Activated CD4-positive, alpha-beta memory T cell treated with anti-CD3 and anti-CD28 coated beads for 36 hours (primary cell): Measurements from ENCODE around the gene SLC35F5. TPM values are rescaled to one million over a fixed set of nuclear protein-coding genes. Genes with fewer than 3 reads are reported as not detected.

Experiments used
- CTCF ChIA-PET: fragments of 350-600 bp; sonication (Branson Sonifier 250); formaldehyde crosslinking; loops from one replicate; lab custom pipeline; 2021; ENCODE audit warnings: antibody characterized with exemption, inconsistent platforms; lab: Charles Lee
- POLR2A ChIA-PET: fragments of 350-600 bp; sonication (Branson Sonifier 250); formaldehyde crosslinking; loops from one replicate; lab custom pipeline; 2021; ENCODE audit warnings: antibody characterized with exemption; lab: Charles Lee
- DNase-seq: peaks from one replicate; pipeline ENCODE4 v3.0.0-alpha.2; 2020
- H3K27ac Mint-ChIP-seq: one replicate; pipeline ENCODE4 v1.8.0; 2021; ENCODE audit warnings: mixed read lengths
- H3K27me3 Mint-ChIP-seq: one replicate; pipeline ENCODE4 v1.8.0; 2021; ENCODE audit warnings: mixed read lengths
- H3K36me3 Mint-ChIP-seq: one replicate; pipeline ENCODE4 v1.8.0; 2021; ENCODE audit warnings: mixed read lengths
- H3K4me1 Mint-ChIP-seq: one replicate; pipeline ENCODE4 v1.8.0; 2021; ENCODE audit warnings: low read depth, mixed read lengths
- H3K4me3 Mint-ChIP-seq: one replicate; pipeline ENCODE4 v1.8.0; 2021; ENCODE audit warnings: mild to moderate bottlenecking, mixed read lengths
- H3K9me3 Mint-ChIP-seq: one replicate; pipeline ENCODE4 v1.8.0; 2021; ENCODE audit warnings: mixed read lengths
- intact Hi-C: fragments of 100-400 bp; cut with micrococcal nuclease; formaldehyde crosslinking; loops from one replicate; pipeline ENCODE4 v1.15.1; 2023
- total RNA-seq, 2 experiments: library from RNA; stranded (reverse); gene quantifications; one replicate each; pipeline ENCODE4 v1.2.3, GENCODE V29; 2021

The SLC35F5 gene
- total RNA-seq: 10 to 100 TPM; 21.7 to 24.3 TPM

GRCh38 chr2:113756355-113757137 is at the start of gene SLC35F5:
Gene SLC35F5 (minus strand): TSS chr2:113756642. CDS start chr2:113756409, 233 bp downstream.
- DNase-seq: peak; percentile 95
- peak within 1 kb of the TSS; percentile 98 for H3K27ac Mint-ChIP-seq
- intact Hi-C loops: loop anchor here (1.0 to 5.0 kb wide), 5 partner anchors 36 to 206 kb away; no protein-coding TSS in a partner anchor
- H3K36me3 Mint-ChIP-seq: peaks cover 8% of the 10 kb centered on the region
- no peaks in the 10 kb centered on the region for H3K9me3 Mint-ChIP-seq
- H3K4me1 Mint-ChIP-seq: peaks cover 20% of the 10 kb centered on the region
- H3K4me3 Mint-ChIP-seq: peak within 1 kb of the TSS; percentile 89
- POLR2A ChIA-PET: interaction anchor here (0.5 to 2.3 kb wide), 18 partner anchors 9 to 209 kb away, joined by 3 to 16 read pairs (median 5); partner anchors contain the start of gene ACTR3
- no peaks in the 10 kb centered on the region for H3K27me3 Mint-ChIP-seq
- CTCF ChIA-PET: interaction anchor here (0.6 to 2.7 kb wide), 18 partner anchors 13 to 230 kb away, joined by 3 to 14 read pairs (median 4); partner anchors contain the start of gene ACTR3

GRCh38 chr2:113799375-113799774 is 42.9 kb upstream of the SLC35F5 start:
- H3K36me3 Mint-ChIP-seq: no peaks in the 10 kb centered on the region
- no peak overlapping the region for H3K4me3 Mint-ChIP-seq
- ChIA-PET POLR2A (no interaction called here), CTCF (no interaction called here)
- peaks cover 13% of the 10 kb centered on the region for H3K4me1 Mint-ChIP-seq
- no peak for DNase-seq
- intact Hi-C loops: loop anchor here (10.0 kb wide), 1 partner anchor 195 kb away; no protein-coding TSS in a partner anchor
- H3K9me3 Mint-ChIP-seq: no peaks in the 10 kb centered on the region
- H3K27me3 Mint-ChIP-seq: peaks cover 10% of the 10 kb centered on the region
- no peak overlapping the region for H3K27ac Mint-ChIP-seq

GRCh38 chr2:113797237-113797636 is 40.8 kb upstream of the SLC35F5 start:
- H3K36me3 Mint-ChIP-seq: no peaks in the 10 kb centered on the region
- intact Hi-C loops: loop anchor here (10.0 kb wide), 1 partner anchor 192 kb away; no protein-coding TSS in a partner anchor
- no peak overlapping the region for H3K27ac Mint-ChIP-seq
- no peak for DNase-seq
- CTCF ChIA-PET: no interaction called here
- no peaks in the 10 kb centered on the region for H3K9me3 Mint-ChIP-seq
- H3K27me3 Mint-ChIP-seq: peaks cover 10% of the 10 kb centered on the region
- H3K4me1 Mint-ChIP-seq: peaks cover 22% of the 10 kb centered on the region
- H3K4me3 Mint-ChIP-seq: no peak overlapping the region
- POLR2A ChIA-PET: no interaction called here

- Mint-ChIP-seq H3K36me3 (no peaks in the 10 kb centered on the region), H3K9me3 (no peaks in the 10 kb centered on the region), H3K4me1 (peaks cover 27% of the 10 kb centered on the region), H3K27ac (no peak overlapping the region), H3K4me3 (no peak overlapping the region), H3K27me3 (peaks cover 10% of the 10 kb centered on the region)
- intact Hi-C loops: loop anchor here (10.0 kb wide), 1 partner anchor 192 kb away; no protein-coding TSS in a partner anchor
- POLR2A ChIA-PET: no interaction called here
- DNase-seq: no peak
- CTCF ChIA-PET: no interaction called here
Observed at GRCh38 chr2:113796592-113797175, 40.2 kb upstream of the SLC35F5 start.

GRCh38 chr2:113795405-113795920 is 39.0 kb upstream of the SLC35F5 start:
- peaks cover 34% of the 10 kb centered on the region for H3K4me1 Mint-ChIP-seq
- POLR2A ChIA-PET: interaction anchor here (0.8 kb wide), 1 partner anchor 81 kb away, joined by 3 read pairs; no protein-coding TSS in a partner anchor
- CTCF ChIA-PET: interaction anchor here (1.1 kb wide), 1 partner anchor 84 kb away, joined by 3 read pairs; no protein-coding TSS in a partner anchor
- no peak for DNase-seq
- H3K4me3 Mint-ChIP-seq: no peak overlapping the region
- H3K9me3 Mint-ChIP-seq: no peaks in the 10 kb centered on the region
- H3K36me3 Mint-ChIP-seq: no peaks in the 10 kb centered on the region
- intact Hi-C loops: loop anchor here (10.0 kb wide), 1 partner anchor 191 kb away; no protein-coding TSS in a partner anchor
- H3K27ac Mint-ChIP-seq: no peak overlapping the region
- H3K27me3 Mint-ChIP-seq: peaks cover 10% of the 10 kb centered on the region

GRCh38 chr2:113791697-113792590 is 35.5 kb upstream of the SLC35F5 start:
- CTCF ChIA-PET: interaction anchor here (1.2 to 1.8 kb wide), 4 partner anchors 35 to 188 kb away, joined by 3 to 7 read pairs (median 4); partner anchors contain the start of gene SLC35F5
- Mint-ChIP-seq H3K27ac (peak overlapping the region; percentile 96), H3K36me3 (no peaks in the 10 kb centered on the region), H3K4me3 (peak overlapping the region; percentile 27), H3K27me3 (peaks cover 8% of the 10 kb centered on the region), H3K4me1 (peaks cover 32% of the 10 kb centered on the region), H3K9me3 (no peaks in the 10 kb centered on the region)
- POLR2A ChIA-PET: interaction anchor here (0.7 to 1.7 kb wide), 3 partner anchors 35 to 99 kb away, joined by 3 to 7 read pairs (median 5); partner anchors contain the start of gene SLC35F5
- intact Hi-C loops: loop anchor here (1.0 to 10.0 kb wide), 6 partner anchors 36 to 187 kb away; partner anchors contain the start of gene SLC35F5
- DNase-seq: peak; percentile 10

GRCh38 chr2:113784823-113785744 is 28.6 kb upstream of the SLC35F5 start:
- ChIA-PET CTCF (interaction anchor here (1.0 kb wide), 1 partner anchor 29 kb away, joined by 3 read pairs; the partner anchor contains the start of gene SLC35F5), POLR2A (no interaction called here)
- DNase-seq: no peak
- peaks cover 4% of the 10 kb centered on the region for H3K4me1 Mint-ChIP-seq
- H3K4me3 Mint-ChIP-seq: no peak overlapping the region
- H3K9me3 Mint-ChIP-seq: no peaks in the 10 kb centered on the region
- no peaks in the 10 kb centered on the region for H3K27me3 Mint-ChIP-seq
- intact Hi-C loops: no loop called here
- no peak overlapping the region for H3K27ac Mint-ChIP-seq
- no peaks in the 10 kb centered on the region for H3K36me3 Mint-ChIP-seq

- H3K4me3 Mint-ChIP-seq: no peak overlapping the region
- no peak overlapping the region for H3K27ac Mint-ChIP-seq
- no peaks in the 10 kb centered on the region for H3K9me3 Mint-ChIP-seq
- POLR2A ChIA-PET: no interaction called here
- H3K4me1 Mint-ChIP-seq: peaks cover 4% of the 10 kb centered on the region
- H3K27me3 Mint-ChIP-seq: no peaks in the 10 kb centered on the region
- no peak for DNase-seq
- no peaks in the 10 kb centered on the region for H3K36me3 Mint-ChIP-seq
- intact Hi-C loops: no loop called here
- CTCF ChIA-PET: no interaction called here
Observed at GRCh38 chr2:113780472-113780871, 24.0 kb upstream of the SLC35F5 start.

GRCh38 chr2:113777371-113777770 is 20.9 kb upstream of the SLC35F5 start:
- Mint-ChIP-seq H3K9me3 (no peaks in the 10 kb centered on the region), H3K36me3 (no peaks in the 10 kb centered on the region), H3K4me1 (no peaks in the 10 kb centered on the region), H3K27me3 (no peaks in the 10 kb centered on the region), H3K27ac (no peak overlapping the region), H3K4me3 (no peak overlapping the region)
- DNase-seq: no peak
- POLR2A ChIA-PET: no interaction called here
- intact Hi-C loops: no loop called here
- CTCF ChIA-PET: no interaction called here

GRCh38 chr2:113776949-113777348 is 20.5 kb upstream of the SLC35F5 start:
- H3K27me3 Mint-ChIP-seq: no peaks in the 10 kb centered on the region
- CTCF ChIA-PET: no interaction called here
- intact Hi-C loops: no loop called here

More at GRCh38 chr2:113776949-113777348, 20.5 kb upstream of the SLC35F5 start:
- DNase-seq: no peak
- H3K27ac Mint-ChIP-seq: no peak overlapping the region
- H3K36me3 Mint-ChIP-seq: no peaks in the 10 kb centered on the region
- H3K9me3 Mint-ChIP-seq: no peaks in the 10 kb centered on the region
- no peak overlapping the region for H3K4me3 Mint-ChIP-seq
- POLR2A ChIA-PET: interaction anchor here (1.1 kb wide), 1 partner anchor 21 kb away, joined by 3 read pairs; the partner anchor contains the start of gene SLC35F5
- H3K4me1 Mint-ChIP-seq: no peaks in the 10 kb centered on the region
